ENCODE results near the gene ZNF148.

ZNF148 gene

GRCh38 chr3:125334675-125335560, 40.2 kb downstream of the ZNF148 start:
- no peak for DNase-seq (ENCODE audit: extremely low read depth in 1 of 2, low read depth in 1 of 2)

GRCh38 chr3:125332504-125332903, 42.6 kb downstream of the ZNF148 start:
- no peak for DNase-seq (ENCODE audit: extremely low read depth in 1 of 2, low read depth in 1 of 2)

- no peak for DNase-seq (ENCODE audit: extremely low read depth in 1 of 2, low read depth in 1 of 2)
These were observed 43.9 kb downstream of the ZNF148 start for GRCh38 chr3:125331243-125331642.

GRCh38 chr3:125326957-125327356, 48.2 kb downstream of the ZNF148 start:
- no peak for DNase-seq (ENCODE audit: extremely low read depth in 1 of 2, low read depth in 1 of 2)

GRCh38 chr3:125325746-125326145, 49.4 kb downstream of the ZNF148 start:
- no peak for DNase-seq (ENCODE audit: extremely low read depth in 1 of 2, low read depth in 1 of 2)

GRCh38 chr3:125324341-125324740, 50.8 kb downstream of the ZNF148 start:
- no peak for DNase-seq (ENCODE audit: extremely low read depth in 1 of 2, low read depth in 1 of 2)

- no peak for DNase-seq (ENCODE audit: extremely low read depth in 1 of 2, low read depth in 1 of 2)
These were observed 52.2 kb downstream of the ZNF148 start for GRCh38 chr3:125322917-125323316.

- no peak for DNase-seq (ENCODE audit: extremely low read depth in 1 of 2, low read depth in 1 of 2)
These were observed 53.0 kb downstream of the ZNF148 start for GRCh38 chr3:125322166-125322565.

- DNase-seq (ENCODE audit: extremely low read depth in 1 of 2, low read depth in 1 of 2): no peak
These were observed 55.4 kb downstream of the ZNF148 start for GRCh38 chr3:125319765-125320164.

GRCh38 chr3:125318871-125319270, 56.3 kb downstream of the ZNF148 start:
- no peak for DNase-seq (ENCODE audit: extremely low read depth in 1 of 2, low read depth in 1 of 2)

GRCh38 chr3:125318167-125318865, 56.8 kb downstream of the ZNF148 start:
- no peak for DNase-seq (ENCODE audit: extremely low read depth in 1 of 2, low read depth in 1 of 2)

- no peak for DNase-seq (ENCODE audit: extremely low read depth in 1 of 2, low read depth in 1 of 2)
These were observed 57.4 kb downstream of the ZNF148 start for GRCh38 chr3:125317761-125318160.

- DNase-seq (ENCODE audit: extremely low read depth in 1 of 2, low read depth in 1 of 2): no peak
These were observed 58.2 kb downstream of the ZNF148 start for GRCh38 chr3:125316949-125317348.

- DNase-seq (ENCODE audit: extremely low read depth in 1 of 2, low read depth in 1 of 2): no peak
These were observed 58.9 kb downstream of the ZNF148 start for GRCh38 chr3:125316246-125316645.

- no peak for DNase-seq (ENCODE audit: extremely low read depth in 1 of 2, low read depth in 1 of 2)
These were observed 62.0 kb downstream of the ZNF148 start for GRCh38 chr3:125313060-125313635.

- DNase-seq (ENCODE audit: extremely low read depth in 1 of 2, low read depth in 1 of 2): peak in 1 of 2 donors; percentile 17
These were observed 64.5 kb downstream of the ZNF148 start for GRCh38 chr3:125310623-125311081.

- no peak for DNase-seq (ENCODE audit: extremely low read depth in 1 of 2, low read depth in 1 of 2)
These were observed 65.6 kb downstream of the ZNF148 start for GRCh38 chr3:125309476-125309875.

- no peak for DNase-seq (ENCODE audit: extremely low read depth in 1 of 2, low read depth in 1 of 2)
These were observed 68.5 kb downstream of the ZNF148 start for GRCh38 chr3:125306620-125307019.

GRCh38 chr3:125302932-125303331, 72.2 kb downstream of the ZNF148 start:
- DNase-seq (ENCODE audit: extremely low read depth in 1 of 2, low read depth in 1 of 2): no peak

GRCh38 chr3:125300416-125300815, 74.7 kb downstream of the ZNF148 start:
- DNase-seq (ENCODE audit: extremely low read depth in 1 of 2, low read depth in 1 of 2): no peak

GRCh38 chr3:125294411-125294810, 80.7 kb downstream of the ZNF148 start:
- no peak for DNase-seq (ENCODE audit: extremely low read depth in 1 of 2, low read depth in 1 of 2)

GRCh38 chr3:125292015-125292414, 83.1 kb downstream of the ZNF148 start:
- DNase-seq (ENCODE audit: extremely low read depth in 1 of 2, low read depth in 1 of 2): no peak
